ENCODE measurements around the gene FPGS.

FPGS gene

DNA sequence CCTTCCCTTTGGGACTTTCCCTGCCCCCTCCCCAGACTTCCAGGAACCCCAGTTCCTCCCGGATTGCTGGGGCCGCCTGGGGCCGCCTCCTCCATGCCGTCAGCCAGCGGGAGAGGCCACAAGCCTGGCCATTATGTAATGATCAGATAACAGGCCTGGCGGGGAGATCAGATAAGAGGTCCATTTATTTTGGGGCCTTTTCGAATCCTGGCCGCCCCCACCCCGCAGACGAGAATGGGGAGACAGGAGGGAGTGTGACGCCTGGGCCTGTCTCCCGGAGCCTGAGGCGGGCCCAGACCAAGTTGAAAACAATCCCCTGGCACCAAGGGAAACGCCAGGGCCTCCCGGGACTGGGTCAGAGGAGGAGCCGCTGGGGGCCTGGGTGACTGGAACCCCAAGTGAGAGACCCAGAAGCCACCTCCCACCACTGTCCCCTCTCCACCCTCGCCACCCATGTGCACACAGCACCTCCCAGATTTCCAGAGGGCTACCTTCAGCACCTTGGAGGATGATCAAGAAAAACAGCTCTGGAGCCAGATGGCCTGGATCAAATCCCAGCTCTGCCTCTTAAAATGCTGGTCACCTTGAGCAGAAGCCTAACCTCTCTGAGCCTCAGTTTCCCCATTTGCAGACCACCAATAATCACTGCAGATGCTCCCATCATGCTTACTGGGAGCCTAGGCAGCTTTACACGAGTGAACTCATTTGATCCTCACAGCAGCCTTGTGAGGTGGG is 43.9 kb downstream of the FPGS start:
- H3K9me3 ChIP-seq (ENCODE audit: control insufficient read depth, low read length) = peaks cover 4% of the 10 kb centered on the region
- no peak overlapping the region for H3K4me2 ChIP-seq (ENCODE audit: low read length)
- no peaks in the 10 kb centered on the region for H3K27me3 ChIP-seq (ENCODE audit: control insufficient read depth, insufficient read depth, low read length)
- H3K4me3 ChIP-seq (ENCODE audit: low read depth, low read length) = no peak overlapping the region
- no peaks in the 10 kb centered on the region for H3K79me2 ChIP-seq
- H3K4me1 ChIP-seq = no peaks in the 10 kb centered on the region
- no peak overlapping the region for H3K9ac ChIP-seq
- TF ChIP-seq, protein P1, sequence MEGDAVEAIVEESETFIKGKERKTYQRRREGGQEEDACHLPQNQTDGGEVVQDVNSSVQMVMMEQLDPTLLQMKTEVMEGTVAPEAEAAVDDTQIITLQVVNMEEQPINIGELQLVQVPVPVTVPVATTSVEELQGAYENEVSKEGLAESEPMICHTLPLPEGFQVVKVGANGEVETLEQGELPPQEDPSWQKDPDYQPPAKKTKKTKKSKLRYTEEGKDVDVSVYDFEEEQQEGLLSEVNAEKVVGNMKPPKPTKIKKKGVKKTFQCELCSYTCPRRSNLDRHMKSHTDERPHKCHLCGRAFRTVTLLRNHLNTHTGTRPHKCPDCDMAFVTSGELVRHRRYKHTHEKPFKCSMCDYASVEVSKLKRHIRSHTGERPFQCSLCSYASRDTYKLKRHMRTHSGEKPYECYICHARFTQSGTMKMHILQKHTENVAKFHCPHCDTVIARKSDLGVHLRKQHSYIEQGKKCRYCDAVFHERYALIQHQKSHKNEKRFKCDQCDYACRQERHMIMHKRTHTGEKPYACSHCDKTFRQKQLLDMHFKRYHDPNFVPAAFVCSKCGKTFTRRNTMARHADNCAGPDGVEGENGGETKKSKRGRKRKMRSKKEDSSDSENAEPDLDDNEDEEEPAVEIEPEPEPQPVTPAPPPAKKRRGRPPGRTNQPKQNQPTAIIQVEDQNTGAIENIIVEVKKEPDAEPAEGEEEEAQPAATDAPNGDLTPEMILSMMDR (IDR thresholded peaks at IDR 0.05) = no peak
- no peaks in the 10 kb centered on the region for H3K36me3 ChIP-seq (ENCODE audit: control insufficient read depth, insufficient read depth, low read length)
- H2AFZ ChIP-seq = peak overlapping the region; percentile 53
- peak overlapping the region; percentile 29 for H3K27ac ChIP-seq

DNA sequence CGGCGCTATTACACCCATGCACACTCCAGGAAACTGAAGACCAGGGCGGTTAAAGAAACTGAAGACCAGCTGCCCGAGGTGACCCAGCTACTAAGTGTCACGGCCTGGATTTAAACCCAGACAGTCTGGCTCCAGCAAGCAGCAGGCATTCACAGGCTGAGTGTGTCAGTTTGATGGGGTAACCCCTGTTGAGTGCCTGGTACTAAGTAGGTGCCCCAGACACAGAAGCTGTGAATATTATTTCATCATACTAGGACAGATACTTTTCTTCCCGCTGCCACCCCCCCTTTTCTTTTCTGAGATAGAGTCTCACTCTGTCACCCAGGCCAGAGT is 44.5 kb downstream of the FPGS start:
- no peak overlapping the region for H3K4me3 ChIP-seq (ENCODE audit: low read depth, low read length)
- H3K79me2 ChIP-seq = no peaks in the 10 kb centered on the region
- peaks cover 4% of the 10 kb centered on the region for H3K9me3 ChIP-seq (ENCODE audit: control insufficient read depth, low read length)
- no peaks in the 10 kb centered on the region for H3K27me3 ChIP-seq (ENCODE audit: control insufficient read depth, insufficient read depth, low read length)
- no peaks in the 10 kb centered on the region for H3K4me1 ChIP-seq
- H3K4me2 ChIP-seq (ENCODE audit: low read length) = no peak overlapping the region
- H3K27ac ChIP-seq = no peak overlapping the region
- H3K36me3 ChIP-seq (ENCODE audit: control insufficient read depth, insufficient read depth, low read length) = no peaks in the 10 kb centered on the region
- H2AFZ ChIP-seq = no peak overlapping the region
- TF ChIP-seq, protein P1 (IDR thresholded peaks at IDR 0.05) = no peak
- no peak overlapping the region for H3K9ac ChIP-seq

DNA sequence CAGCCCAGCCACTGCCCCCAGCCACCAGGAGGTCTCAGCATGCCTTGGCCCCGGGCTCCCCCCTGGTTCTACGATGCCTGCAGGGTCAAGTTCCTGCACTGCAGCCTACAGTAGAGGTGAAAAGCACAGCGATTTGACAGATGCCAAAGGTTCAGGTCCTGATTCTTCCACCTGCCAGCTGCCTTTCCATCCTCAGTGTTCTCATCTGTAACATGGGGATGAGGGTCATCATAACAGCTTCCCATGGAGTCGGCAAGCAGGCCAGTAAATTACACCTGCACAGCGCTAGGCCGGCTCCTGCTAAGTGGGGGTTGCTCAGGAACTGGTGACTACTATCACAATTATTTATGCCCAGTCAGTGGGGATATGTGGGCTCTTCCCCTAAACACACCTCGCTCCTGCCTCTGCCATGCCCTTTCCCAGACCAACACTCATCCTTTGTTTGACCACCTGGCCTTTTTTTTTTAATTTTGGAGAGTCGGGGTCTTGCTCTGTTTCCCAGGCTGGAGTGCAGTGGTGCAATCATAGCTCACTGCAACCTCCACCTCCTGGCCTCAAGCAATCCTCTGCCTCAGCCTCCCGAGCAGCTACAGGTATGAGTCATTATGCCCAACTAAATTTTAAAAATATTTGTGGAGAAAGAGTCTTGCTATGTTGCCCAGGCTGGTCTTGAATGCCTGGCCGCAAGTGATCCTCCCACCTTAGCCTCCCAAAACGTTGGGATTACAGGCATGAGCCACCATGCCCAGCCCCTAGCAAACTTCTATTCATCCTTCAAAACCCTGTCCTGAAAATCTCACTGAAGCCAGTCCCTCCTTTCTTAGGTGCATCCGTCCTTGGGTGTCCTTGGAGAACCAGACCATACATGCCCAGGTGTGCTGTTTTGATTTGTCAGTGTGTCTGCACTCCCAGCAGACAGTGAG is 45.4 kb downstream of the FPGS start:
- Histone ChIP-seq H2AFZ (no peak overlapping the region), H3K4me1 (no peaks in the 10 kb centered on the region), H3K27me3 (ENCODE audit: control insufficient read depth, insufficient read depth, low read length) (no peaks in the 10 kb centered on the region), H3K4me3 (ENCODE audit: low read depth, low read length) (no peak overlapping the region), H3K9me3 (ENCODE audit: control insufficient read depth, low read length) (peaks cover 4% of the 10 kb centered on the region), H3K79me2 (no peaks in the 10 kb centered on the region), H3K9ac (no peak overlapping the region), H3K4me2 (ENCODE audit: low read length) (no peak overlapping the region), H3K27ac (no peak overlapping the region), H3K36me3 (ENCODE audit: control insufficient read depth, insufficient read depth, low read length) (no peaks in the 10 kb centered on the region)
- TF ChIP-seq, protein P1 (IDR thresholded peaks at IDR 0.05) = no peak

DNA sequence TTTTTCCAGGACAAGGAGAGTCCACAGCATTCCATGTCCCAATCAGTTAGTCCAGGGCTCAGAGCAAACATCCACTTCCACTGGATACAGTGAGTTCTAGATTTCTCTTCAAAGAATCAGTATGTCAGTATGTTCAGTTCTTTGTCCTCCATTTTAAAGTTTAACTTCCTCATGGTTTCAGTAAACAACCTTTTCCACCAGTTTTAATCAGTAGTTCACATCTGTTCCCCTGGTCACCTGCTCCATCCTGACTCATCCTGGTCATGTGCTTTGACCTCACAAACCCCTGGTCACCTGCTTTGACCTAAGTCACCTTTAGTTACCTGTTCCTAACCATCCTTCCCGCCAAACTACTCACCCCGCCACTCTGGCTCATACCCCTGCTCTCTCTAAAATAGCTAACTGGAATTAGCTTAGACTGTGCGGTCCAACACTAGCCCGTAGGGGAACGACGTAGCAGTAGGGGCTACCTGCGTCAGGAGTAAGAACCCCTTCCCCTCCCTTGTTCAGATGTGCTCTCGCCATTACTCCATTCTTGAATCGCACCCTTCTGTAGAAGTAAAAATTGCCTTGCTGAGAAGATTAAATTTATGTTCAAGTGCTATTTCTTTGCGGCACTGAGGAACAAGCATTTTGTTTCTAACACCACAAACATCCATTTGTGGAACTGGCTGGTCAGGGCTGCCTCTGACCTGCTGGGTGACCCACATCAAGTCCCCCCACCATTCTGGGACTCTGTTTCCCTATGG is 46.2 kb downstream of the FPGS start:
- no peak overlapping the region for H3K4me2 ChIP-seq (ENCODE audit: low read length)
- H3K36me3 ChIP-seq (ENCODE audit: control insufficient read depth, insufficient read depth, low read length) = no peaks in the 10 kb centered on the region
- H3K4me3 ChIP-seq (ENCODE audit: low read depth, low read length) = no peak overlapping the region
- no peaks in the 10 kb centered on the region for H3K79me2 ChIP-seq
- peaks cover 4% of the 10 kb centered on the region for H3K9me3 ChIP-seq (ENCODE audit: control insufficient read depth, low read length)
- no peaks in the 10 kb centered on the region for H3K4me1 ChIP-seq
- H3K27me3 ChIP-seq (ENCODE audit: control insufficient read depth, insufficient read depth, low read length) = no peaks in the 10 kb centered on the region
- no peak overlapping the region for H3K27ac ChIP-seq
- H2AFZ ChIP-seq = no peak overlapping the region
- H3K9ac ChIP-seq = no peak overlapping the region
- TF ChIP-seq, protein P1 (IDR thresholded peaks at IDR 0.05) = no peak

Data from parathyroid adenoma (tissue), 2 donors.